HepG2 (cell line): ENCODE results near the gene LENEP. TPM values are rescaled to one million over a fixed set of nuclear protein-coding genes. Genes with fewer than 3 reads are reported as not detected.

ENCODE experiments used
- CENPBD1 ChIP-seq: sonication (generic); formaldehyde crosslinking; IDR thresholded peaks from 2 replicates; pipeline ENCODE4 v1.8.0; 2022; ENCODE audit warnings: missing genetic modification reagents, low read depth, mild to moderate bottlenecking, borderline replicate concordance
- MIER2 ChIP-seq: IDR thresholded peaks from 2 replicates; pipeline ENCODE4 v1.6.1; 2016; ENCODE audit warnings: missing biosample characterization, missing genetic modification reagents
- PHF21A ChIP-seq: sonication (generic); formaldehyde crosslinking; IDR thresholded peaks from 2 replicates; pipeline ENCODE4 v1.5.0; 2020; ENCODE audit warnings: mild to moderate bottlenecking, missing genetic modification reagents
- PRPF4 ChIP-seq: fragments of 200-400 bp; formaldehyde crosslinking; IDR thresholded peaks from 2 replicates; pipeline ENCODE4 v1.6.1; 2016; ENCODE audit warnings: low read length, low read depth; ENCODE audit not compliant: poor library complexity, severe bottlenecking
- SP140L ChIP-seq: sonication (generic); formaldehyde crosslinking; IDR thresholded peaks from 2 replicates; pipeline ENCODE4 v1.4.0; 2020; ENCODE audit warnings: missing genetic modification reagents, borderline replicate concordance
- STAT6 ChIP-seq: sonication (generic); formaldehyde crosslinking; IDR thresholded peaks from 2 replicates; pipeline ENCODE4 v1.4.0; 2020; ENCODE audit warnings: missing genetic modification reagents, mild to moderate bottlenecking, borderline replicate concordance
- TCF7L2 ChIP-seq: IDR thresholded peaks from 2 replicates; pipeline ENCODE4 v1.6.1; 2011; ENCODE audit warnings: mild to moderate bottlenecking, low read depth, low read length, moderate library complexity
- TSC22D2 ChIP-seq: sonication (generic); formaldehyde crosslinking; IDR thresholded peaks from 2 replicates; pipeline ENCODE4 v1.5.1; 2020; ENCODE audit warnings: missing genetic modification reagents, mild to moderate bottlenecking, borderline replicate concordance
- XRCC5 ChIP-seq: fragments of 200-400 bp; formaldehyde crosslinking; optimal IDR thresholded peaks from 2 replicates; pipeline ENCODE3; 2017; ENCODE audit warnings: mild to moderate bottlenecking, low read length
- ZBTB25 ChIP-seq: IDR thresholded peaks from 2 replicates; pipeline ENCODE4 v1.6.1; 2018; ENCODE audit warnings: missing genetic modification reagents
- ZBTB3 ChIP-seq: sonication (generic); formaldehyde crosslinking; IDR thresholded peaks from 2 replicates; pipeline ENCODE4 v1.4.0; 2020; ENCODE audit warnings: low read depth, mild to moderate bottlenecking, moderate library complexity, missing genetic modification reagents, borderline replicate concordance
- ZNF121 ChIP-seq: sonication (generic); formaldehyde crosslinking; IDR thresholded peaks from 2 replicates; pipeline ENCODE4 v1.5.0; 2020; ENCODE audit warnings: mild to moderate bottlenecking, missing genetic modification reagents
- ZNF235 ChIP-seq: sonication (generic); formaldehyde crosslinking; IDR thresholded peaks from 2 replicates; pipeline ENCODE4 v1.8.1; 2023; ENCODE audit warnings: mild to moderate bottlenecking, missing genetic modification reagents, borderline replicate concordance
- ZNF318 ChIP-seq: sonication (generic); formaldehyde crosslinking; IDR thresholded peaks from 2 replicates; pipeline ENCODE4 v1.4.0; 2020; ENCODE audit warnings: mild to moderate bottlenecking, missing genetic modification reagents
- ZNF772 ChIP-seq: sonication (generic); formaldehyde crosslinking; IDR thresholded peaks from 2 replicates; pipeline ENCODE4 v1.5.0; 2020; ENCODE audit warnings: mild to moderate bottlenecking, missing genetic modification reagents
- polyA plus RNA-seq, 8 experiments: library from polyadenylated mRNA; depleted of rRNA in 3 of 8; stranded (reverse) in 7 of 8; unstranded in 1 of 8; fragments of >200 nt; fragmentation: Illumina TruSeq in 4 of 8; extraction: Trizol in 4 of 8; gene quantifications; 2 replicates each; pipeline versions ENCODE4 v1.2.1 to v1.2.3, GENCODE V29; 2011 to 2016; ENCODE audit warnings: low read depth in 4 of 8, missing spikeins in 1 of 8, mixed read lengths in 1 of 8; ENCODE audit not compliant: insufficient read depth in 1 of 8
- total RNA-seq, 5 experiments: library from RNA; depleted of rRNA; stranded (reverse); fragments of >200 nt; fragmentation: Illumina TruSeq; extraction: Trizol; gene quantifications; 2 replicates each; pipeline ENCODE4 v1.2.3, GENCODE V29; 2016; ENCODE audit warnings: low read depth in 1 of 5

Gene LENEP
- total and polyA plus RNA-seq, 2 of the 13 experiments (the other 11 are each of a cell fraction or from before 2014, with no cell fraction given): 0.29 TPM; not detected in 1

- no peak; the same call in 1 of the 2 replicates for TF ChIP-seq ZNF318 (CRISPR knock-in tag)
- TF ChIP-seq ZBTB3: no peak; the same call in 1 of the 2 replicates
- peak; percentile 54; the same call in 1 of the 2 replicates for TF ChIP-seq PHF21A (CRISPR knock-in tag)
- TF ChIP-seq PRPF4: no peak
- no peak for TF ChIP-seq MIER2 (CRISPR knock-in tag)
- TF ChIP-seq XRCC5: peak; percentile 46
- 0 out of 2 replicates have a peak, but pooled peaks have one; percentile 34 for TF ChIP-seq SP140L (CRISPR knock-in tag)
- TF ChIP-seq ZNF121 (CRISPR knock-in tag): no peak; the same call in 1 of the 2 replicates
- TF ChIP-seq ZNF772 (CRISPR knock-in tag): peak; percentile 89
- peak; percentile 32; the same call in 1 of the 2 replicates for TF ChIP-seq STAT6 (CRISPR knock-in tag)
- TF ChIP-seq TSC22D2 (CRISPR knock-in tag): no peak
- TF ChIP-seq ZBTB25 (CRISPR knock-in tag): peak; percentile 80
- TF ChIP-seq CENPBD1 (CRISPR knock-in tag): no peak; the same call in 1 of the 2 replicates
- TF ChIP-seq ZNF235 (CRISPR knock-in tag): 0 out of 2 replicates have a peak, but pooled peaks have one; percentile 26
- no peak for TF ChIP-seq TCF7L2
These were observed 31.9 kb upstream of the LENEP start, which contains the start of gene PYGO2 (continued) for GRCh38 chr1:154961207-154962155.
